IPS-18a (cell line): Measurements from ENCODE around the gene FRAT1.

ENCODE experiments used
- H3K27ac ChIP-seq: one replicate; pipeline ENCODE4 v1.5.1; 2013; ENCODE audit warnings: low read length
- H3K27me3 ChIP-seq: one replicate; pipeline ENCODE4 v1.6.1; 2013; ENCODE audit warnings: mild to moderate bottlenecking, low read length; ENCODE audit not compliant: control insufficient read depth, insufficient read depth
- H3K36me3 ChIP-seq: one replicate; pipeline ENCODE4 v1.6.1; 2013; ENCODE audit warnings: low read depth, low read length; ENCODE audit not compliant: control insufficient read depth
- H3K4me1 ChIP-seq: one replicate; pipeline ENCODE4 v1.6.1; 2013; ENCODE audit warnings: low read depth, low read length; ENCODE audit not compliant: control insufficient read depth
- H3K4me3 ChIP-seq: one replicate; pipeline ENCODE4 v1.5.1; 2013; ENCODE audit warnings: low read length
- H3K9ac ChIP-seq: one replicate; pipeline ENCODE4 v1.6.1; 2013; ENCODE audit warnings: mild to moderate bottlenecking, low read length, moderate library complexity
- H3K9me3 ChIP-seq: one replicate; pipeline ENCODE4 v1.6.1; 2013; ENCODE audit warnings: low read depth, low read length; ENCODE audit not compliant: control insufficient read depth

The FRAT1 gene

DNA sequence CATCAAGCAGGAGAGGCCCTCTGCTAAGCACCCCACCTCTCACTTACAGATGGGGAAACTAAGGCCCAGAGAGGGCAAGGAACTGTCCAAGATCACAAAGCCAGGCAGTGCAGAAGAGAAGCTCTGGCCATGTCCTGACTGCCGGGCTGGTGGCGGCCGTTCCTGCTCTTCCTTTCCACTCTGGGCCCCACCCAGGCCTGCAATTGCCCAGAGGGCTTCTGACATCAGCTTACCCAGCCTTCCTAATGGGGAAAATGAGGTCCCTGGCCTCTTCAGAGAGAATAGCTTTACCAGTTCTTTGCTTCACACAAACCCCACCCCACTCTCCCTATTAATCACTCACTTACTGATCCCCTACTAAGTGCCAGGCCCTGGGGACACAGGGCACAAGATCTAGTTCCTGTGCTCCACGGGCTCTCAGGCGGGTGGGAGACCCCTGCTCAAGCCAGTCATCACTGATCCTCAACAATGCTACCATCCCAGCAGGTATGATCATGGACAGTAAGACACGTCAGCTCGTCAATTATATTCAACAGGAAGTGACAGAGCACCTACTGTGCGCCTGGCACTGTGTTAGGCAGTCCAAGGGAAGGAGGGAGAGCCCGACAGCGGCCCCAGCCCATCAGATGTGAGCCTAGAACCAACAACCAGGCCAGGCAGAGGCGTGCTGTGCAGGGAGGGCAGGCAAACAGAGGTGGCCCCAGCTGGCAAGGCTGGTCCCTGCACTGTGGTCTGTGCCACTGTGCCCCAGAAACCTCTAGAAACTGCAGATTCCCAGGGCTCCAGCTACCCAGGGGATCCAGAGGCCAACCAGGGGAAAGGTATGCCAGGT lies 41.9 kb downstream of the FRAT1 start:
- Histone ChIP-seq H3K9ac (no peak overlapping the region), H3K9me3 (no peaks in the 10 kb centered on the region), H3K36me3 (peaks cover 55% of the 10 kb centered on the region), H3K4me3 (no peak overlapping the region), H3K27ac (no peak overlapping the region), H3K27me3 (no peaks in the 10 kb centered on the region), H3K4me1 (no peaks in the 10 kb centered on the region)

- Histone ChIP-seq H3K27me3 (no peaks in the 10 kb centered on the region), H3K36me3 (peaks cover 52% of the 10 kb centered on the region), H3K9ac (no peak overlapping the region), H3K4me1 (no peaks in the 10 kb centered on the region), H3K9me3 (no peaks in the 10 kb centered on the region), H3K27ac (no peak overlapping the region), H3K4me3 (no peak overlapping the region)
Measured at GRCh38 chr10:97361537-97361901, 42.4 kb downstream of the FRAT1 start.

DNA sequence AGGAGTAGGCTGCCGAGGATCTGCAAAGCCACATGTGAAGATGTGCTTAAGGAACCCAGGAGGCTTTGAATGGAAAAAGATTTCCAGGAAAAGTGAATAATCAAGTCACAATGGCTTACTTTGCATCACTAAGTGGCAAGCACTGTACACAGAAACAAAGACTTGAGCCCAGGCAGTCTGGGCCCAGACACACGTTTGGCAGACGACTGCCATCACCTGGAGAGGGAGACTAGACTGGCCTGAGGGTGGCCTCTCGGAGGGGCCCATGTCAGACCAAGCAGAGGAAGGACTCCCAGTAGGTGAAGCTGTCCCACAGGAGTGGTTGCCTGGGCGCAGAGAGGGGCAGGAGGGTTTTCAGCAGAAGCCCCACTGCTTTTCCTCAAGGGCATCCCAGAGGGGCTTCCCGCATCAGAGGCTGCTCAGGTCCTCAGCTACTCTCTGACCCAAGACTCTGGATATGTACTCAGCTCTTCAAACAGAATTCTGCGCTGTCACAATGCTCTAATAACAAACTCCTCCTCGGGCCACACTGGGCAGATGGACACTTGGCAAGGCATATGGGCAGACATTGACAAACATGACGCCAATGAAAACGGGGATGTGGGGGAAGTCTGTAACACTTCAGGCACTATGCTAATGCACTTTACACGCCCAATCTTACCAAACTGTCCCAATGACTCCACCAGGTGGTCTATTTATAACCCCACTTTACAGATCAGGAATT lies 43.4 kb downstream of the FRAT1 start:
- Histone ChIP-seq H3K4me1 (no peaks in the 10 kb centered on the region), H3K27ac (no peak overlapping the region), H3K9ac (no peak overlapping the region), H3K36me3 (peaks cover 50% of the 10 kb centered on the region), H3K4me3 (no peak overlapping the region), H3K27me3 (no peaks in the 10 kb centered on the region), H3K9me3 (no peaks in the 10 kb centered on the region)

- Histone ChIP-seq H3K27ac (no peak overlapping the region), H3K36me3 (peaks cover 50% of the 10 kb centered on the region)
Measured at GRCh38 chr10:97363071-97363470, 44.0 kb downstream of the FRAT1 start.

DNA sequence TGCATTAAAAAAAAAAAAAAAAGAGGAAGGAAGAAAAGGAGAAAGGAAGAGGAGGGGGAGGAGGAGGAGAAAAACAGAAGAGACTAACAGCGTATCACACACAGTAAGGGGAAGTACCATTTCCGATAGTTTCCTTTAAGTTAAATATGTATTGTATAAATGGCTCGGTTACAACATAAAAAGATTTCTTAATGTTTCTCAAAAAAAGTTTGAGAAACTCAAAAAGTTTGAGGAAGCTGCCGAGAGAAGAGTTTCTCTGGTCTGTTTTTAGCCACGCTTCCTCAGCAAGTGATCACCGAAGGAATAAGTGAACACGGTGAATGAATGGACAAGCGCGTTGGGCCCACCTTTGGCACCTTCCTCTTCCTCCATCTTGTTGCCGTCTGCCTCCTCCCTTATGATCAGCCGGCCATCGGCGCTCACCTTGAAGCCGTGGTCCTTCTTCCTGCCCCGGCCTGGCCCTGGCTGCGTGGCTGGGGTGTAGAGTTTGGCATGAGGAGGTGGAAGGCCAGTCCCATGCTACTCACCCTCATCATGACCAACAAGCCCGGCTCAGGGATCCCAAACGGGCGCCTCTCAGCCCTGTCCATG lies 46.8 kb downstream of the FRAT1 start:
- Histone ChIP-seq H3K4me3 (no peak overlapping the region), H3K9me3 (no peaks in the 10 kb centered on the region), H3K27ac (no peak overlapping the region), H3K4me1 (no peaks in the 10 kb centered on the region), H3K27me3 (no peaks in the 10 kb centered on the region), H3K9ac (no peak overlapping the region), H3K36me3 (peaks cover 57% of the 10 kb centered on the region)

More at GRCh38 chr10:97363071-97363470, 44.0 kb downstream of the FRAT1 start:
- H3K4me1 ChIP-seq: no peaks in the 10 kb centered on the region
- H3K27me3 ChIP-seq: no peaks in the 10 kb centered on the region
- H3K4me3 ChIP-seq: no peak overlapping the region
- H3K9ac ChIP-seq: no peak overlapping the region
- H3K9me3 ChIP-seq: no peaks in the 10 kb centered on the region

GRCh38 chr10:97366572-97366971 lies 47.5 kb downstream of the FRAT1 start:
- no peaks in the 10 kb centered on the region for H3K9me3 ChIP-seq
- H3K27me3 ChIP-seq: no peaks in the 10 kb centered on the region
- H3K27ac ChIP-seq: no peak overlapping the region
- H3K9ac ChIP-seq: no peak overlapping the region
- H3K36me3 ChIP-seq: peaks cover 65% of the 10 kb centered on the region
- no peak overlapping the region for H3K4me3 ChIP-seq
- H3K4me1 ChIP-seq: no peaks in the 10 kb centered on the region

- Histone ChIP-seq H3K4me1 (no peaks in the 10 kb centered on the region), H3K9me3 (no peaks in the 10 kb centered on the region), H3K36me3 (peaks cover 71% of the 10 kb centered on the region), H3K27ac (no peak overlapping the region), H3K9ac (no peak overlapping the region), H3K27me3 (no peaks in the 10 kb centered on the region), H3K4me3 (no peak overlapping the region)
Measured at GRCh38 chr10:97367126-97367649, 48.1 kb downstream of the FRAT1 start.
